ENCODE results near the gene EDN2. TPM values are rescaled to one million over a fixed set of nuclear protein-coding genes. Genes with fewer than 3 reads are reported as not detected.

EDN2 gene
- total and polyA plus RNA-seq, 2 donors (not counting 1 experiment from before 2014, with no cell fraction given), result not detected

- ATAC-seq (ENCODE audit: low read depth) (no peak), DNase-seq (no peak)
- Histone ChIP-seq H2AFZ (ENCODE audit: insufficient read depth, low read depth, low read length, poor library complexity, severe bottlenecking) (no peak overlapping the region), H3K4me2 (replicated peaks; ENCODE audit: low read depth, low read length, poor library complexity, severe bottlenecking) (no peak overlapping the region), H3K36me3 (replicated peaks in 1 of 2; ENCODE audit: control extremely low read depth in 1 of 2, control insufficient read depth in 1 of 2, extremely low read depth in 1 of 2, insufficient read depth in 2 of 2, low read length in 1 of 2) (no peaks in the 10 kb centered on the region), H3K27me3 (replicated peaks in 1 of 4; ENCODE audit: control extremely low read depth in 1 of 4, control insufficient read depth in 3 of 4, insufficient read depth in 4 of 4, low read length in 3 of 4) (no peaks in the 10 kb centered on the region), H3K4me3 (ENCODE audit: control extremely low read depth in 1 of 5, extremely low read depth in 1 of 5, insufficient read depth in 1 of 5, low read depth in 2 of 5, low read length in 4 of 5) (no peak overlapping the region), H3K27ac (ENCODE audit: low read length in 2 of 2) (no peak overlapping the region), H3K9me3 (ENCODE audit: control extremely low read depth in 1 of 3, control insufficient read depth in 2 of 3, insufficient read depth in 1 of 3, low read length in 2 of 3) (no peaks in the 10 kb centered on the region), H3K4me1 (ENCODE audit: control insufficient read depth in 2 of 2, insufficient read depth in 2 of 2, low read length in 2 of 2) (no peaks in the 10 kb centered on the region), H4K20me1 (ENCODE audit: control insufficient read depth, insufficient read depth, low read length, poor library complexity, severe bottlenecking) (no peaks in the 10 kb centered on the region), H3K79me2 (ENCODE audit: control insufficient read depth, insufficient read depth, low read length) (no peaks in the 10 kb centered on the region), H3K9ac (ENCODE audit: low read length) (no peak overlapping the region)
- Mint-ChIP-seq H3K9me3 (ENCODE audit: insufficient read depth) (no peaks in the 10 kb centered on the region), H3K27me3 (peaks cover 4% of the 10 kb centered on the region), H3K27ac (no peak overlapping the region), H3K4me1 (no peaks in the 10 kb centered on the region), H3K4me3 (no peak overlapping the region)
- ChIA-PET POLR2A (no interaction called here), CTCF (no interaction called here)
- 88% methylated on average over 10 of the region's 11 CpGs for whole genome bisulfite sequencing (ENCODE audit: insufficient coverage)
- intact Hi-C loops (cut with micrococcal nuclease), result no loop called here
- no peak for TF ChIP-seq CTCF (IDR thresholded peaks at IDR 0.05)
- TF ChIP-seq EZH2 (IDR thresholded peaks at IDR 0.05; ENCODE audit: borderline replicate concordance, insufficient read depth, low read depth, low read length, poor library complexity, severe bottlenecking), result no peak
These were observed 7.6 kb downstream of the EDN2 start for GRCh38 chr1:41476807-41477361.

DNA sequence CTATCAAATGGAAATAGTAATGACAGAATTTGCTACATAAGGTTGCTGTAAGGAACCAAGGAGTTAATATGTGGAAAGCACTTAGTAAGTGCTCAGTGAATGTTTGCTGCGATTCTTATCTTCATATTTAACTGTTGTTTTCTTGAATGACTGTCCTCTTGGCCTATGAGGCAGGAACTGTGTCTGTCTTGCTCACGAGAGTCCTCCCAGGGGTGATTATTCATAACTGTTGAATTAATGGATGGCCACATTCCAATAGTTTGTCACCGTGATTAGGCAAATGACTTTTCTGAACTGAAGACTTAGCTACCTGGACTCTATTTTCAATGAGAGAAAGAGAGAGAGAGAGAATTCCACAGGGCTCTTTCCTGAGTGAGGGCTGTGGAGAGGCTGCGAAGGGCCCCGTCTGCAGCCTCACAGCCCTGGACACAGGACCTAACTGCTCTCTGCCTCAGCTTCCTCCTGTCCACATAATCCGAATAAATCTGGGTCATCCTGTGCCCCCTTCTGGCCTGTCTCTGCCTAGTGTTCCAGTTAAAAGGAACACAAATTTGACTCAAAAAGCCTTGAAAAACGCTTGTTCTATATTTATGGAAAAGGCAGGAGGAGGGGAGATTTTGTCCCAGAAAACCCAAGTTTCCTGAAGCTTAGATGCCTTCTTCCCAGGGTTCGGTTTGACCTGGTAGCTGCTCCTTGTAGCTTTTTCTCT is 8.5 kb downstream of the EDN2 start:
- no peak overlapping the region for H3K4me3 ChIP-seq (ENCODE audit: control extremely low read depth in 1 of 5, extremely low read depth in 1 of 5, insufficient read depth in 1 of 5, low read depth in 2 of 5, low read length in 4 of 5)
- ATAC-seq (ENCODE audit: low read depth) (no peak), DNase-seq (no peak)
- no peaks in the 10 kb centered on the region for H3K79me2 ChIP-seq (ENCODE audit: control insufficient read depth, insufficient read depth, low read length)
- no peak overlapping the region for H3K4me3 Mint-ChIP-seq
- WGBS (ENCODE audit: insufficient coverage), result 94% methylated on average over 3 of the region's 8 CpGs
- no peak overlapping the region for H3K4me2 ChIP-seq (replicated peaks; ENCODE audit: low read depth, low read length, poor library complexity, severe bottlenecking)
- ChIA-PET CTCF (no interaction called here), POLR2A (no interaction called here)
- H3K36me3 ChIP-seq (replicated peaks in 1 of 2; ENCODE audit: control extremely low read depth in 1 of 2, control insufficient read depth in 1 of 2, extremely low read depth in 1 of 2, insufficient read depth in 2 of 2, low read length in 1 of 2), result no peaks in the 10 kb centered on the region
- no peak overlapping the region for H3K27ac Mint-ChIP-seq
- H3K4me1 Mint-ChIP-seq, result no peaks in the 10 kb centered on the region
- no peaks in the 10 kb centered on the region for H4K20me1 ChIP-seq (ENCODE audit: control insufficient read depth, insufficient read depth, low read length, poor library complexity, severe bottlenecking)
- peaks cover 4% of the 10 kb centered on the region for H3K27me3 Mint-ChIP-seq
- no peak overlapping the region for H3K9ac ChIP-seq (ENCODE audit: low read length)
- TF ChIP-seq CTCF (IDR thresholded peaks at IDR 0.05) (no peak), EZH2 (IDR thresholded peaks at IDR 0.05; ENCODE audit: borderline replicate concordance, insufficient read depth, low read depth, low read length, poor library complexity, severe bottlenecking) (no peak)
- intact Hi-C loops (cut with micrococcal nuclease), result no loop called here
- no peaks in the 10 kb centered on the region for H3K9me3 ChIP-seq (ENCODE audit: control extremely low read depth in 1 of 3, control insufficient read depth in 2 of 3, insufficient read depth in 1 of 3, low read length in 2 of 3)
- no peak overlapping the region for H3K27ac ChIP-seq (ENCODE audit: low read length in 2 of 2)
- no peak overlapping the region for H2AFZ ChIP-seq (ENCODE audit: insufficient read depth, low read depth, low read length, poor library complexity, severe bottlenecking)
- no peaks in the 10 kb centered on the region for H3K27me3 ChIP-seq (replicated peaks in 1 of 4; ENCODE audit: control extremely low read depth in 1 of 4, control insufficient read depth in 3 of 4, insufficient read depth in 4 of 4, low read length in 3 of 4)
- no peaks in the 10 kb centered on the region for H3K4me1 ChIP-seq (ENCODE audit: control insufficient read depth in 2 of 2, insufficient read depth in 2 of 2, low read length in 2 of 2)
- H3K9me3 Mint-ChIP-seq (ENCODE audit: insufficient read depth), result no peaks in the 10 kb centered on the region

All from B cell (primary cell).